COR-L47 (cell line): ENCODE measurements around the gene FRMD4B.
"Not testable (repeated sequence)": the region's sequence is repeated elsewhere in the genome, so short reads cannot be mapped to it uniquely, and the experiment has no call there.

Experiments used
- DNase-seq: peaks from one replicate; lab custom pipeline; 2025; lab: John Stamatoyannopoulos, UW

Gene FRMD4B

DNA sequence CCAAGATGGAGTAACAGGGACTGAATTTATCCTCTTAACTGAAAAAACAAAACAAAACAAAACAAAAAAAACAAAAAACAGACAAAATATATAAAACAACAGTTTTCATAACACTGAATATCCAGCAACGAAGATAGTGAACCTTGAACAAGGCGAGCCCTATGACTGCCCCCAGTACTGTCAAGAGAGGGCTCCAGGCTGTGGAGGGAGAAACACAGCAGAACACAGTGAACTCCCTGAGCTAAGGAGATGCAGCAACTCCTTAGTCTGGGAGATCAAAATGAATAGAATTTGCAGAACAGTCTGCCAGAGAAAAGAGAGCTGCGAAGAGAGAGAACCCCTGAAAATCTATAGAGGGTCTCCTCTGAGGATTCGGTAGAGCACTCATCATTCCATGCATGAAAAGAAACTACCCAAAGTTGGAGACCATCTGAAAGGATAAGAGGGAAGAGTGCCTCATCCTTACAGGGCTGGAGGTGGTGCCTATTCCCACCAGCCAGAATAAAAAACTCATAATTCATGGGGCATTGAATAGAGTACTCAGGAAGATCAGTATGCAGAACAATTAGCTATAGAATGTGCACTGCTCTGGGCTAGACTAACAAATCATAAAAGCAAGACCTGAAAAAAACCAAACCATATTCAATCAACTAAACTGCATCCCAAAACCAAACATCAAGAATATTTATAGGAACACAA, 101.8 kb downstream of the FRMD4B start:
- no peak for DNase-seq

DNA sequence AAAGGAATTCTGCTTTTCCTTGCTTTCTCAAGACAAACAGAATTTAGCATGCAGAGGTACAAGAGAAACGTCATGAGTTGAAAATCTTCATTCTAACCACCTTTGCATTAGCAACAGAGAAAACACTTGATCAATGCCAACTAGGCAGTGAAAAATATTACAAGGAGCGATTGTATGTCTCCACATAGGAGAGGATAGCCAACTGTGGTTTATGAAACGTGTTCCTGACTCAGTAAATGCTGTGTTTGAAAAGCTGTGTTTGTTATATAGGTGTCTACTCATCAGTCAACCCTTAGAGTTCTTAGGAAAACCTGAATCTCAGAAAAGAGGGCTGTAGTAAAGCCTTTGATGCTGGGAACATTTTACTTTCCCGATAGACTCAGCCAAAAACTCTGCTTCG, 102.4 kb downstream of the FRMD4B start:
- DNase-seq: no peak

DNA sequence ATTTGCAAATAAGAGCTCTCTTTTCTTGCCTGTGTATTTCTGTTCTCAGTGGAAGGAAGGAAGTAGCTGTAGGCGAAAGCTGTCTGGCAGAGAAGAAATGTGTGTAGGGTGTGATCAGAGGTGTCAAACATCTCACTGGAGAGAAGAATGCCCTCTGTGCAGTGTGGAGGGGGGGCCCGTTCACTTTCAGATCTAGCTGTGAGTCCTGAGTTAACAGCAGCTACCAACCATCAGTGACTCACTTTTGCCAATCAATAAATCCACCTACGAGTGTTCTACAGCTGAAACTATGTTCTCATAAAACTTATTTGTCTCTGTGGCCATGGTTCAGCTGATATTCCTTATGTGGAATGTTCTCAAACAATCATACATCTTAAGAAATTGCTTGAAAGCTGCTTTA, 103.7 kb downstream of the FRMD4B start:
- no peak for DNase-seq

DNA sequence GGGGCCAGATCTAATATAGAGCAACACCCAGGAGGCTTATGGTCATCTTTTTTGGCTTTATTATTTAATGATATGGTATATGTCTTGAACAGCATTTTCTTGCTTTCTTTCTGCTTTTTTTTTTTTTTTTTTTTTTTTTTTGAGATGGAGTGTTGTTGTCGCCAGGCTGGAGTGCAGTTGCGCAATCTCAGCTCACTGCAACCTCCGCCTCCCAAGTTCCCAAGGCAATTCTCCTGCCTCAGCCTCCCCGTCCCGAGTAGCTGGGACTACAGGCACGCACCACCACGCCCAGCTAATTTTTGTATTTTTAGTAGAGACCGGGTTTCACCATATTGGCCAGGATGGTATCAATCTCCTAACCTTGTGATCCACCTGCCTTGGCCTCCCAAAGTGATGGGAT, 108.5 kb downstream of the FRMD4B start:
- DNase-seq: not testable (repeated sequence)

DNA sequence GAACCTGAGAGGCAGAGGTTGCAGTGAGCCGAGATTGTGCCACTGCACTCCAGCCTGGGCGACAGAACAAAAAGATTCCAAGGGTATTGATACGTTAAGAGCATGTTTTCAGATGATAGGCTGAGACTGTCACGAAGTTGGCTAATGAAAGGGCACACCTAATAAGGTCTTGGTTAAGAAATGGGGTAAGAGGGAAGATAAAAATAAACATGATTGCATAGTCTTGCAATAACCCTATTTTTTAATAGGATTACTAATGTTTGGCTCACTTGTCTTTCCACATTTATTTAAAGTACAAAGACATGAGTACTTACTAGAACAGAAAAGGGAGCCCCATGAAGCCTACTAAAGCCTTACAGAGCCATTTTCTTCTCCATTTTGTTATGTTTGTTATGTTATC, 109.0 kb downstream of the FRMD4B start:
- DNase-seq: no peak

DNA sequence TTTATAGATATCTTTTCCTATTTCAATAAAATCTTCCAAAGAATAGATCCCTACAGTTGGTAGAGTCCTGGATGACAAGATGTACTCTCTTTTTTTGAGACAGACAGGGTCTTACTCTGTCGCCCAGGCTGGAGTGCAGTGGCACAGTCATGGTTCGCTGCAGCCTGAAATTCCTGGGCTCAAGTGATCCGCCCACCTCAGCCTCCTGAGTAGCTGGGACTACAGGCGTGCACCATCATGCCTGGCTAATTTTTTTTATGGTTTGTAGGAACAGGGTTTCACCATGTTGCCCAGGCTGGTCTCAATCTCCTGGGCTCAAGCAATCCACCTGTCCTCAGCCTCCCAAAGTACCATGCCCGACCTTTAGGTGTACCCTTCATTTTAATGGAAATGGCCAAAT, 109.7 kb downstream of the FRMD4B start:
- DNase-seq: not testable (repeated sequence)

DNA sequence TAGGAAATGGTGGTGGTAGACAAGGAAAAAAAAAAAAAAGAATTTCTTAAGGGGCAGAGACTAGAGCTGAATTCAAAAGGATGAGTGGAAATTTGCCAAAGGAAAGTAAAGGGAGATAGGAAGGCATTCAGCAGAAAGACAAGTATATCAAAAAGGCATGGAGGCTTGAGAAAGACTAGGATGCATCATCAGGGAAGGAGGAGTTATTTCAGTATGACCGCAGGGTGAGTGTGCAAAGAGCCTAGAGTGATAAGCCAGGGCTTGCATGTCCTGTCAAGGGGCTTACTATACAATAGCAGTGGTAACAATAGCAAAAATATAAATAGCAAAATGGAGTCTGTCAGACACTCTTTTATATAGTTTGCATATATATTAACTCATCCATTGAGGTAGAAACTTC, 112.0 kb downstream of the FRMD4B start:
- no peak for DNase-seq

DNA sequence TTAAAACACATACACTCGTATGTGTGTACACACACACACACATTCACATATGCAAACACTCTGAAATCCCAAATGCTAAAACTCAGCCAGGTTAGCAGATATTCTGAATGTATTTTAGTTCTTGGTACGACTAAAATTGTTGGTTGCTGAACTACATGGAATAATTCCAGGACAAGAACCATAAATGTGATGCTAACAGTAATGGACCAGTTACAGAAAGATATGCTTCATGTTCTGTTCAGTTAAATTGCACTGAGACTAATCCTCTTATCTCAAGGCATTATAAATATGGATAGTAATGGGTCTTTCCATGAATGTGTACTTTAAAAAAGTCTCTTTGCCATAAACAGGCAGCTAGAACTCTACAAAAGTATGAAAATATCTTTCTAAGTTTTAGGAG, 113.3 kb downstream of the FRMD4B start:
- DNase-seq: no peak

DNA sequence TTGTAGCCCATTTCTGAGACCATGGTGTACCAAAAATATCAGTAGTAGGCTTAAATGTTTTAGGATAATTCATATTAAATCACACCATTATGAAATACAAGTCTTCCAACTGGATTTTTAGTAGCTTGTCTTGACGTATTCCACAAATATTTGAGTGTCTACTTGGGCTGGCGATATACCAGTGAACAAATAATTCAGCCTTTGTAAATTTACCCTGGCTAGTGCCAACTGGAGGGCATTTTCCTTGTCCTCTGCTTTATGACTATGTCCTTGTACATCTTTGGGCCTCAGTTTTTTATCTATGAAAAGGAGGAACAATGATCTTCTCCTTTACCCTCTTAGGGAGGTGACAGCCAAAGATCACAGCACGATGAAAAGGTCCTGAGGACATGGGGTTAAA, 114.8 kb downstream of the FRMD4B start:
- DNase-seq: no peak

DNA sequence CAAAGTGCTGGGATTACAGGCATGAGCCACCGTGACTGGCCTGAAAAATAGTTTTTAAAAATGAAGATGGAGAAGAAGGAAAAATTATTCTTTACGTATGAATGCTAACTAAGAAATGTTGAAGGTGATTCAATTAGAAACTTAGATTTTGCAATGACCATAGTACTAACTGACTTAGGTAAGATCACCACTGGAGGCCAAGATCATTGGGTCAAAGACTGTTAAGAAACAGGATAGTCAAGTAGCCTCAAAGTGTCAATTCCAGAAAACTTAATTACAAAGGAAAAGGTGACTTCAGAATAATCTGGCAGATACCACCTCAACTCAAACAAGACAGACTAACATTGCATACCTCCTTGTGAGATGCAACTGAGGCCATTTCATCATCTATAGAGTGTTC, 119.3 kb downstream of the FRMD4B start:
- DNase-seq: no peak

DNA sequence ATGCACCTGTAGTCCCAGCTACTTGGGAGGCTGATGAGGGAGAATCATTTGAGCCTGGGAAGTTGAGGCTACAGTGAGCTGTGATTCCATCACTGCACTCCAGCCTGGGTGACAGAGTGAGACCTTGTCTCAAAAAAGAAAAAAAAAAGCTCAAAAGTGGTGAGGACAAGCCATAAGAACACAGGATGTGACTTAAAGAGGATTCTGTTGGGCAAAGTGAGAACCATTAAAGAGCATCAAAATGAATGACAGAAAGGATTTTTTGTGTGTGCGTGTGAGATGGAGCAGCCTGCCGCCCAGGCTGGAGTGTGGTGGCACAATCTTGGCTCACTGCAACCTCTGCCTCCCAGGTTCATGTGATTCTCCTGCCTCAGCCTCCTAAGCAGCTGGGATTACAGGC, 119.8 kb downstream of the FRMD4B start:
- DNase-seq: not testable (repeated sequence)

DNA sequence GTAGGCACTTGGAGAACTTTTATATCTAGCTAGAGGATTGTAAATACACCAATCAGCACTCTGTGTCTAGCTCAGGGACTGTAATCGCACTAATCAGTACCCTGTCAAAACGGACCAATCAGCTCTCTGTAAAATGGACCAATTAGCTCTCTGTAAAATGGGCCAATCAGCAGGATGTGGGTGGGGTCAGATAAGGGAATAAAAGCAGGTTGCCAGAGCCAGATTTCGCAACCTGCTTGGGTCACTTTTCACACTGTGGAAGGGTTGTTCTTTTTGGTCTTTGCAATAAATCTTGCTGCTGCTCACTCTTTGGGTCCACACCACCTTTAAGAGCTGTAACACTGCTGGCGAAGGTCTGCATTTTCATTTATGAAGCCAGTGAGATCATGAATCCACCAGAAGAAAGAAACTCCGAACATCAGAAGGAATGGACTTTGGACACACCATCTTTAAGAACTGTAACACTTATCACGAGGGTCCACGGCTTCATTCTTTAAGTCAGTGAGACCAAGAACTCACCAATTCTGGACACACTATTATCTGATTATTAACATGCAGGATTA, 125.0 kb downstream of the FRMD4B start:
- not testable (repeated sequence) for DNase-seq

DNA sequence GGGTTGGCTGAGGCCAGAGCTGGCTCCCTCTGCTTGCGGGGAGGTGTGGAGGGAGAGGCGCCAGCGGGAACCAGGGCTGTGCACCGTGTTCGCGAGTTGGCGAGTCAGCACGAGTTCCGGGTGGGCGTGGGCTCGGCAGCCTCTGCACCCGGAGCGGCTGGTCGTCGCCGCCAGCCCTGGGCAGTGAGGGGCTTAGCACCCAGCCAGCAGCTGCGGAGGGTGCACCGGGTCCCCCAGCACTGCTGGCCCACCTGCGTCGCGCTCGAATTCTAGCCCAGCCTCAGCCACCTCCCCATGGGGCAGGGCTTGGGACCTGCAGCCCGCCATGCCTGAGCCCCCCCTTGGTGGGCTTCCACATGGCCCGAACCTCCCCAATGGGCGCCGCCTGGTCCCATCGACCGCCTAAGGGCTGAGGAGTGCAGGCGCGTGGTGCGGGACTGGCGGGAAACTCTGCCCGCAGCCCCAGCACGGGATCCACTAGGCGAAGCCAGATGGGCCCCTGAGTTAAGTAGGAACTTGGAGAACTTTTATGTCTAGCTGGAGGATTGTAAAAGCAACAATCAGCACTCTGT, 125.6 kb downstream of the FRMD4B start:
- DNase-seq: no peak

DNA sequence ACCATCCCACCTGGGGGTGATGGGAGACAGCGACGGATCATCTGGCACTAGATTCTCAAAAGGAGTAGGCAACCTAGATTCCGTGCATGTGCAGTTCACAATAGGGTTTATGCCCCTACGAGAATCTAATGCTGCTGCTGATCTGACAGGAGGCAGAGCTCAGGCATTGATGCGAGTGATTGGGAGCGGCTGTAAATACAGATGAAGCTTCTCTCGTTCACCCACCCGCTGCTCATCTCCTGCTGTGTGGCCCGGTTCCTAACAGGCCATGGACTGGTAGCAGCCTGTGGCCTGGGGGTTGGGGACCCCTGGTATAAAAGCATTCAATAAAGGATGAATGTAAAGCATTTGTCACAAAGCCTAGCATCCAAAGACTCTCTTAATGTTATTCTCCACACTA, 126.8 kb downstream of the FRMD4B start:
- DNase-seq: no peak

DNA sequence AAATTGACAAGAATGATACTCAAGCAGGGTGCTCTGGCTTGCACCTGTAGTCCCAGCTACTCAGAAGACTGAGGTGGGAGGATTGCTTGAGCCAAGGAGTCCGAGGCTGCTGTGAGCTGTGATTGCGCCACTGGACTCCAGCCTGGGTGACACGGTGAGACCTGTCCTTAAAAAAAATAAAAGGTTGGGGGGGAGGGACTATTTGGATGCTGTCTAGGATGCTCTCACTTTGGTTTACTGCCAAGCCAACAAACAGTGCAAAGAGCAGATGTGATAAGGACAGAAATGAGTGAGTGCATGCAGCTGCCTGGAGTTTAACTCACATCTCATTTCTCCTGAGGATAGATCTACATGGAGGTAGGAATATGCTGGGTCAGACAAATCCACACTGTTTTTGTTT, 130.0 kb downstream of the FRMD4B start:
- DNase-seq: no peak

DNA sequence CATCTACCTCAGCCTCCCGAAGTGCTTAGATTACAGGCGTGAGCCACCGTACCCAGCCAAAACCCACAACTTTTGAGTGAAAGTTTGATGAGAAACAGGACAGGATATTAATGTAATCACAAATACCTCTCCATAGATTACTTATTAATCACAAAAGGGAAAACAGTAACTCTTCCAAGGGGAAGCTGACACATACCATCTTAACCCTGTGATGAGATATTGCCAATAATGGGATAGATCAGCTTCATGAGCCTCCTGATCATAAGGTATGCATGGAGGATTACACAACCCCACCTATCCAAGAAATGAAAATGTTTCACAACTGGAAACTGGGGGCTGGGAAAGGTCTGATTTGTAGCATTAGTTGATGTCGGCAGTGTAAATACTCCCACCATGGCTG, 131.5 kb downstream of the FRMD4B start:
- no peak for DNase-seq

DNA sequence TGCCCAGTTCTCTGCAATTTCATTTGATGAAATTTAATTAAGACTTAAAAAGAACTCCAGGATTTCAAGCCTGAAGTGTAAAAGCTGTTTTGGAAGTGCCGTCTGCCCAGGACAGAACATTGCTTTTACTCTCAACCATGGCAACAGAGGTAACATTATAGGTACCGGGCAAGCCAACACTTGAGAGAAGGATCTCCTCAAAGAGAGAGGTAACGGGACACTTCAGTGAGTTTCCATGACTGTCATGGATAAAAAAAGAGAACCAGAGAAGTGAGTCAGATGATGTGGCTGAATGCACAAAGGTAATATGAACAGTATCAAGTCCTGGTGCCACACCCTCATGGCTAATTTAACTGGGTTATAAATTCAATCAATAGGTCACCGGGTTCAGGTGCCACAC, 133.3 kb downstream of the FRMD4B start:
- DNase-seq: no peak

DNA sequence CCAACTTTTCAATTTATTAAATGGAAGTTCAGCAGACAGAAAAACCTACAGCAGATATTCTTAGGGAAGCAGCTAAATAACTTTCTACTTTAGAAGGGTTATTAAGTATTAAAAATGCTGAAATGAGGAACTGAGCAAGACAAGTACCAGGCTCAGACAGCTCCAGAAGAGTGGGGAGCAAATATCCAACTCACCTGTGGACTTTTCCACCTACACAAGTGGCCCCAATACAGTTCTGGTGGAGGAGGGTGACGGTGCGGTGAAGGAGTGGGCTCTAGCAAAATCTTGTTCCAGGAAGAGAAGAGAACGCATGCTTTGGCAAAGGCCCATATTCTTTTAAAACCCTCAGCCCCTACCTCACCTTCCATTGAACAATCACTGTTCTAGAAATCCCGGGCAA, 133.7 kb downstream of the FRMD4B start:
- DNase-seq: no peak

DNA sequence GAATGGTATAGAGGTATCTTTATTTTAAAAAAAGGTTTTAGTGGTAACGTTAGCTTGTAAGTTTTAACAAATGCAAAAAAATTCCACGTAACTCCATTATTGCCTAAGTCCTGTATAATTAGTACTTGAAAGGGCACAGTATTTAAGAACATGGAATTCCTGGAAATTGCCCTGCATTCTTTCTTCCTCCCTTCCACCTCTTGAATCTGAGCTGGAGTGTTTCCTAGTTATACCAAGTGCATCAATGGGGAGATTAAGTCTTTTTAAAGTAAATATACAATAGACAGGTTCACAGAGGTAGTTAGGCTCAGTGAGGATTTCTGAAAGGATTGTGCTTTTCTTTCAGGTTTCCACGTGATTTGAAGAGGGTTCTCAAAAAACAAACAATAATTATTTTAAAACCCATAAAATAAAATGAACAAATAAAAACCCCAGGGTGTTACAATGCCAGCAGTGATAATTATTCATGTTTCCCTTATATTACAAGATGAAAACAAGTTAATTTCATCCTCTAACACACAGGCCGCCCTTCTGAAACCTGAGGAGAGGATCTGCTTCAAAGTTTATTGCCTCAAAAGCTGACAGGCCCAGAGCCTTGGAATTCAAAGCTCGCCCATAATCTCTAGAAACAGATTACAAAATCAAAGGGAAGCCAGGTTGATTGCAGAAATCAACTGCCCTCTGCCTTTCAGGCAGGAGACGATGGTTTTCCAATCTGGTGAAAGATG, 134.6 kb downstream of the FRMD4B start:
- no peak for DNase-seq

DNA sequence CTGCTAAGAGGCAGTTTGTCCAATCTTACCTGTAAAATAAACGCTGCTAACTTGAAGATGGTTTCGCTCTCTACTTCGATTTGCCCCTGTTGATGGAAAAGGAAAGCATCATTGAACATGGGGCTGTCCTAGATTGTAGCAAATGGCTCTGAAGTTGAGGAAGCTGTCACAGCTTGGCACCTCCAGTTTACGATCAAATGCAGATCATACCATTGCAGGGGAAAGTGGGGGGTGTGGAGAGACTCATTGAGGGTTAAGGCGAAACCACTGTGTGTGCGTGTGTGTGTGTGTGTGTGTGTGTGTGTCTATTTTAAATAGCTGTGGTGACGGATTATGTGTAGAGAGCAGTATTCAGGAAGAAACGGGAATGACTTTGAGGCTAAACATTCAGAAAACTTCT, 135.9 kb downstream of the FRMD4B start:
- no peak for DNase-seq

DNA sequence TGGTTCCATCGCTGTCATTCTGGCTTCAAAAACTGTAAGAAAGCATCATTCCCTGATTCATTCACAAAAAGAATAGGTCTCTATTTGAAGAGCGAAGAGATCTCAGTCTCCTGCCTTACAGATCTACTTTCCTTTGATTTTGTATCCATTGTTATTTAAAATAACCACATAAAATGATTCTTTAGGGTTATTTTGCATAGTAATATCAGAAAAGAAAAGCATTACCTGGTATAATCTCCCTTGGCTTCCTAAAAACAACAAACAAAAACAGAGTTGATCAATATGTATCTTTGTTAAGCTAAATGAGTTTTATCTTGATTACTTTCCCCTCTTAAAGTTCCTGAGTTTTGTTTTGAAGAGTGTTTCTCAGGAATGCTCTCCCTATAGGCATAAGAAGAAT, 136.9 kb downstream of the FRMD4B start:
- DNase-seq: no peak

DNA sequence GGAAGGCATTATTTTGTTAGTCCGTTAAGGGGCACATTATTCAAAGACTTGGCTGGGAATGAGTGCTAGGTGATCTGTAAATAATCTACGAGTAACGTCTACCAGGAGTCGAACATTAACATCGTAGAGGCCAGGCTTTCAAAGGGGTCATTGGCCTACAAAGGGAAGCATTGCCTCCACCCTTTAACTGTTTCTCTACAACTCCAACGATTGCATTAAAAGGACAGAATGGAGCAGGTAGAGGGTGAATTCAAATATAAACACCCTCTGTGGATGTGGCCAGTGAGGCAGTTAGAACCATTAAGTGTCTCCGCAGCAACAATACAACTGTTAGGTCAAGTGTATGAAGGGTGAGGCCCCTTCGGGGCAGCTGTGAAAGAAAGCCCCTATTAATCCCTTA, 137.5 kb downstream of the FRMD4B start:
- no peak for DNase-seq

DNA sequence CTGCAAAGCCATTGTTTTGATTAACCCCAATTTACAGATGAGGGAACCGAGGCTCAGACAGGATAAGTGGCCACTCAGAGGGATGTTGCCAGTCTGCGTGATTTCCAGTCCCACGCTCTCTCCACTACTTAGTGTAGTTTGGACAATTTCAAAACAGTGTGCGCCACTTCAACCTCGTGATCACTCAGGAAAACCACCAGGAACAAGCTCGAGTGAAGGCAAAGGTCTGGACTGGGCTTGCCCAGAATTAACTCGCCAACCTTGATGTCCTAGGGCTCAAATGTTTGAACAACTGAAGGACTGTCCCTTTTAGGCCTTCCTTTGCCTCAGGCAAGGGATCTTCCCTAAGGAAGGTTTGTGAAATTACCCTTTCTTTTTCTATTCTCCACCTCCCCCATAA, 139.3 kb downstream of the FRMD4B start:
- no peak for DNase-seq
